PC-3 (cell line): ENCODE results near the gene CCNB2.

Experiments
- EZH2phosphoT487 ChIP-seq: fragments of 300-600 bp; sonication (generic); IDR thresholded peaks from 2 replicates; pipeline ENCODE4 v1.6.1; 2018; ENCODE audit warnings: mild to moderate bottlenecking, antibody characterized with exemption, low read length, borderline replicate concordance
- TF ChIP-seq, protein P1 (sequence below): fragments of 300-600 bp; sonication (generic); conservative IDR thresholded peaks from 2 replicates; pipeline ENCODE4 v1.5.1; 2017; ENCODE audit warnings: antibody characterized with exemption, low read depth, mild to moderate bottlenecking, low read length

DNA sequence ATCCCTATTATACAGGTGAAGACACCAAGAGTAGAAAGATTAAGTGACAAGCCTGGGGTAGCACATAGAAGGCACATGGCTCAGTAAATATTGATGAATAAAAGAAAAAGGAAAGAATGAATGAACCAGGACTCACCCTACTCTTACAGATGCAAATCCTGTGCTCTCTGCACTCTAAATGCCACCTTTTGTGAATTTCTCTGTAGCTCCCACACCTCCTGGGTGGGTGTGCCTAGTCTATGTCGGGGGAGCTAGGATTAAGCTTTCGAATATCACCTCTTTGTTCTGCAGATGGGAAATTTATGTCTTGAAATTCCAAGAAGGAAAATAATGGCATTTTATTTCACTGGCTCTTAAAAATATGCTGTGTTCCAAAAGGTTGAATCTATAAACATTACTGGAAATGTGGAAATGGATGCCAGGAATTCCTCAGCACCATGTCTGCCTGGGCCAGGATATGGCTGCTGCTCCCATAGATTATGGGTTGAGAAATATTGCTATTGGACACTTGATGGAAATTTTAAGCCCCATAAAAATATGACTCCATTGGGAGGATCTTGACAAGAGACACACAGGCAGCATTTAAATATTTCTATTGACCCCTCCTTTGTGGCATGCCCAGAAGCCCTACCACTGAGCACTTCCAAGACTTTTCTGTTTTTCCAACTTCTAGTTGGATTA is 43.3 kb downstream of the CCNB2 start:
- TF ChIP-seq, protein P1, sequence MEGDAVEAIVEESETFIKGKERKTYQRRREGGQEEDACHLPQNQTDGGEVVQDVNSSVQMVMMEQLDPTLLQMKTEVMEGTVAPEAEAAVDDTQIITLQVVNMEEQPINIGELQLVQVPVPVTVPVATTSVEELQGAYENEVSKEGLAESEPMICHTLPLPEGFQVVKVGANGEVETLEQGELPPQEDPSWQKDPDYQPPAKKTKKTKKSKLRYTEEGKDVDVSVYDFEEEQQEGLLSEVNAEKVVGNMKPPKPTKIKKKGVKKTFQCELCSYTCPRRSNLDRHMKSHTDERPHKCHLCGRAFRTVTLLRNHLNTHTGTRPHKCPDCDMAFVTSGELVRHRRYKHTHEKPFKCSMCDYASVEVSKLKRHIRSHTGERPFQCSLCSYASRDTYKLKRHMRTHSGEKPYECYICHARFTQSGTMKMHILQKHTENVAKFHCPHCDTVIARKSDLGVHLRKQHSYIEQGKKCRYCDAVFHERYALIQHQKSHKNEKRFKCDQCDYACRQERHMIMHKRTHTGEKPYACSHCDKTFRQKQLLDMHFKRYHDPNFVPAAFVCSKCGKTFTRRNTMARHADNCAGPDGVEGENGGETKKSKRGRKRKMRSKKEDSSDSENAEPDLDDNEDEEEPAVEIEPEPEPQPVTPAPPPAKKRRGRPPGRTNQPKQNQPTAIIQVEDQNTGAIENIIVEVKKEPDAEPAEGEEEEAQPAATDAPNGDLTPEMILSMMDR, result no peak
- TF ChIP-seq EZH2phosphoT487, result no peak
